Right lobe of liver (tissue), 6 donors: ENCODE results near the gene CEP112. TPM values are rescaled to one million over a fixed set of nuclear protein-coding genes. Genes with fewer than 3 reads are reported as not detected.

Experiments
- ATAC-seq, 4 donors: fragments of 200-7000 bp; cut with Tn5 transposase; one replicate each; pipeline ENCODE4 v1.9.1; 2020; ENCODE audit warnings: mild to moderate bottlenecking in 4 of 4, moderate library complexity in 4 of 4
- DNase-seq, 3 donors: peaks; one replicate each; pipeline ENCODE4 v3.0.0-alpha.2; 2020
- H3K27ac ChIP-seq, 3 donors: fragments of 200-600 bp; one replicate each; pipeline ENCODE4 v1.8.0; 2022
- H3K27me3 ChIP-seq, 2 donors: fragments of 200-600 bp; one replicate each; pipeline ENCODE4 v1.8.0; 2022
- H3K36me3 ChIP-seq, 4 donors: fragments of 200-600 bp; sonication (generic) in 1 of 4; one replicate each; pipeline versions ENCODE4 v1.5.1 to v1.8.0; 2017 to 2022; ENCODE audit warnings: control low read depth in 1 of 4
- H3K4me1 ChIP-seq, 4 donors: fragments of 200-600 bp; sonication (generic) in 1 of 4; one replicate each; pipeline versions ENCODE4 v1.5.1 to v1.8.0; 2017 to 2022; ENCODE audit warnings: control low read depth in 1 of 4
- H3K4me3 ChIP-seq, 3 donors: fragments of 200-600 bp; one replicate each; pipeline ENCODE4 v1.8.0; 2022
- H3K9me3 ChIP-seq, 4 donors: fragments of 200-600 bp; sonication (generic) in 1 of 4; one replicate each; pipeline versions ENCODE4 v1.5.1 to v1.8.0; 2017 to 2022; ENCODE audit warnings: control low read depth in 1 of 4
- POLR2A ChIP-seq: fragments of 450-650 bp; IDR thresholded peaks from one replicate; pipeline ENCODE4 v1.6.1; 2017; ENCODE audit warnings: antibody characterized with exemption, mild to moderate bottlenecking
- WGBS: methylation state at CpG from one replicate; pipeline ENCODE4 v1.1.6; 2018; ENCODE audit warnings: low coverage, low lambda C conversion rate; ENCODE audit not compliant: insufficient coverage; ENCODE audit errors: missing lambda C conversion rate; 5-methylcytosine and 5-hydroxymethylcytosine counted together
- intact Hi-C, 2 donors: fragments of 100-400 bp; cut with DNase I; formaldehyde crosslinking; loops; one replicate each; pipeline versions ENCODE4 v1.11.2 to v1.14.1; 2022
- total RNA-seq, 6 experiments: library from RNA; depleted of rRNA in 2 of 6; stranded (reverse); fragments of >200 nt in 2 of 6; fragmentation: NEBNext Ultra II Directional in 3 of 6; extraction: Animal tissue kit (Norgen Biotek cat#: 25700) in 3 of 6; gene quantifications; one replicate each; pipeline versions ENCODE4 v1.1.0 to v1.2.4, GENCODE V29; 2016 to 2023
- TF ChIP-seq, protein P1 (sequence below), 4 donors: fragments of 200-600 bp in 3 of 4; fragments of 450-650 bp in 1 of 4; IDR thresholded peaks; one replicate each; pipeline versions ENCODE4 v1.5.1 to v1.8.0; 2016 to 2022; ENCODE audit warnings: antibody characterized with exemption in 4 of 4, mild to moderate bottlenecking in 2 of 4
- donor health status: DM: no; HTN: yes; CAD: no.
- donor health status: DM: no; HTN: no; CAD: no.
- donor health status: DM: no; HTN: no; CAD: no.
- donor health status: DM: no; HTN: yes; CAD: no.
- donor health status: DM: no; HTN: yes; CAD: no.

The CEP112 gene
- total RNA-seq, 6 experiments from 2014 or later = 2.2 to 4.6 (median 3.9) TPM

DNA sequence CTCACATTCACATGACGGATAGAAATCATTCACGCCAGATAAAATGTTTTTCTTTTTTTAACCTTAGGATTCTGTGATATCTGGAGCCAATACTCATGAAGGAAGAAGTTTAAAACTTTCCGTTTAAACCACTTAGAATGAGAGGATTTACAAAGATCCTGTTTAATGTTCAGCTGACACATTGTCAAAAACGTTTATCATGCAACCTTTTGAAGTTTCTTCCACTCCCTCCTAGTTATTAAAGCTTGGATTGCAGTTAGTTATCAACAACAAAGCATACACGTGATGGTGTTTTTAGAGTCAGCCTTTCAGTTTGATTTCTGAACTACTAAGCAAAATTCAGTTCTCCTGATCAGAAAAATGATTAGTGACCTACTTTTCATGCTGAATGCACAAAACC is 487.2 kb downstream of the CEP112 start:
- TF ChIP-seq, protein P1, sequence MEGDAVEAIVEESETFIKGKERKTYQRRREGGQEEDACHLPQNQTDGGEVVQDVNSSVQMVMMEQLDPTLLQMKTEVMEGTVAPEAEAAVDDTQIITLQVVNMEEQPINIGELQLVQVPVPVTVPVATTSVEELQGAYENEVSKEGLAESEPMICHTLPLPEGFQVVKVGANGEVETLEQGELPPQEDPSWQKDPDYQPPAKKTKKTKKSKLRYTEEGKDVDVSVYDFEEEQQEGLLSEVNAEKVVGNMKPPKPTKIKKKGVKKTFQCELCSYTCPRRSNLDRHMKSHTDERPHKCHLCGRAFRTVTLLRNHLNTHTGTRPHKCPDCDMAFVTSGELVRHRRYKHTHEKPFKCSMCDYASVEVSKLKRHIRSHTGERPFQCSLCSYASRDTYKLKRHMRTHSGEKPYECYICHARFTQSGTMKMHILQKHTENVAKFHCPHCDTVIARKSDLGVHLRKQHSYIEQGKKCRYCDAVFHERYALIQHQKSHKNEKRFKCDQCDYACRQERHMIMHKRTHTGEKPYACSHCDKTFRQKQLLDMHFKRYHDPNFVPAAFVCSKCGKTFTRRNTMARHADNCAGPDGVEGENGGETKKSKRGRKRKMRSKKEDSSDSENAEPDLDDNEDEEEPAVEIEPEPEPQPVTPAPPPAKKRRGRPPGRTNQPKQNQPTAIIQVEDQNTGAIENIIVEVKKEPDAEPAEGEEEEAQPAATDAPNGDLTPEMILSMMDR (IDR thresholded peaks at IDR 0.05) = no peak
- no peak for TF ChIP-seq POLR2A

DNA sequence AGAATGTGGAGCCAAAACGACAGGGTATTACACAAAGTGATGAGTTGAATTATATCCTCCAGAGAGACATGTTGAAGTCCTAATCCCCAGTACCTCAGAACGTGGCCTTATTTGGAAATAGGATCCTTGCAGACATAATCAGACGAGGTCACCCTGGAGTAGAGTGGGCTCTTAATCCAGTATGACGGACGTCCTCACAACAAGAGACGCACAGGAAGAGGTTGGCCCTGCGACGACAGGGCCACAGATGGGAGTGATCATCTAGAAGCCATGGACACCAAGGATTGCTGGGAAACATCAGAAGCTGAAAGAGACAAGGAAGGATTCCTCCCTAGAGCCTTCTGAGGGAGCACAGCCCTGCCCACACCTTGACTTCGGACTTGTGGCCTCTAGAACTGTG is 488.0 kb downstream of the CEP112 start:
- Histone ChIP-seq H3K4me1 (no peaks in the 10 kb centered on the region), H3K27ac (no peak overlapping the region), H3K27me3 (no peaks in the 10 kb centered on the region), H3K9me3 (no peaks in the 10 kb centered on the region), H3K36me3 (no peaks in the 10 kb centered on the region), H3K4me3 (no peak overlapping the region)
- TF ChIP-seq POLR2A = no peak
- TF ChIP-seq, protein P1 (IDR thresholded peaks at IDR 0.05) = no peak
- intact Hi-C loops = no loop called here
- WGBS = 56% methylated on average over 2 of the region's 9 CpGs
- ATAC-seq = no peak
- no peak for DNase-seq

More for the DNA sequence above, 487.2 kb downstream of the CEP112 start:
- H3K36me3 ChIP-seq = no peaks in the 10 kb centered on the region
- no peaks in the 10 kb centered on the region for H3K27me3 ChIP-seq
- H3K9me3 ChIP-seq = no peaks in the 10 kb centered on the region
- DNase-seq = no peak
- intact Hi-C loops = no loop called here
- H3K4me1 ChIP-seq = no peaks in the 10 kb centered on the region
- WGBS = 62% methylated on average over 5 of the region's 5 CpGs
- H3K4me3 ChIP-seq = no peak overlapping the region
- ATAC-seq = no peak
- no peak overlapping the region for H3K27ac ChIP-seq

DNA sequence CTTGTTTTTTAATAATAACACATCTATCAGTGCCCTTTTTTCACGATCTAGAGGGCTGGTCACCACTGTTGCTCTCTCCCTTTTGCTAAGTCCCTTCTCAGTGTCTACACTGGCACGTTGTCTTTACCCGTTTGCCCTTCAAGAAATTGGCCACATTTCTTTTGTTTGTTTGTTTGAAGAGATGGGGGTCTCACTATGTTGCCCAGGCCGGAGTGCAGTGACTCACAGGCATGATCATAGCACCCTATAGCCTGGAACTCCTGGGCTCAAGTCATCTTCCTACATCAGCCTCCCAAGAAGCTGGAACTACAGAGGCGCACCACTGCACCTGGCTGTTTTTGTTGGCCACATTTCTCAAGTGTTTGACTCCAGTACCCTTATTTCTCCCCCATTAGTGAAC is 492.5 kb downstream of the CEP112 start:
- Histone ChIP-seq H3K4me3 (no peak overlapping the region), H3K27ac (no peak overlapping the region), H3K9me3 (no peaks in the 10 kb centered on the region), H3K4me1 (no peaks in the 10 kb centered on the region), H3K36me3 (no peaks in the 10 kb centered on the region), H3K27me3 (no peaks in the 10 kb centered on the region)
- DNase-seq = no peak
- 57% methylated on average over 3 of the region's 5 CpGs for WGBS
- ATAC-seq = no peak
- intact Hi-C loops = no loop called here
- no peak for TF ChIP-seq POLR2A
- TF ChIP-seq, protein P1 (IDR thresholded peaks at IDR 0.05) = no peak

DNA sequence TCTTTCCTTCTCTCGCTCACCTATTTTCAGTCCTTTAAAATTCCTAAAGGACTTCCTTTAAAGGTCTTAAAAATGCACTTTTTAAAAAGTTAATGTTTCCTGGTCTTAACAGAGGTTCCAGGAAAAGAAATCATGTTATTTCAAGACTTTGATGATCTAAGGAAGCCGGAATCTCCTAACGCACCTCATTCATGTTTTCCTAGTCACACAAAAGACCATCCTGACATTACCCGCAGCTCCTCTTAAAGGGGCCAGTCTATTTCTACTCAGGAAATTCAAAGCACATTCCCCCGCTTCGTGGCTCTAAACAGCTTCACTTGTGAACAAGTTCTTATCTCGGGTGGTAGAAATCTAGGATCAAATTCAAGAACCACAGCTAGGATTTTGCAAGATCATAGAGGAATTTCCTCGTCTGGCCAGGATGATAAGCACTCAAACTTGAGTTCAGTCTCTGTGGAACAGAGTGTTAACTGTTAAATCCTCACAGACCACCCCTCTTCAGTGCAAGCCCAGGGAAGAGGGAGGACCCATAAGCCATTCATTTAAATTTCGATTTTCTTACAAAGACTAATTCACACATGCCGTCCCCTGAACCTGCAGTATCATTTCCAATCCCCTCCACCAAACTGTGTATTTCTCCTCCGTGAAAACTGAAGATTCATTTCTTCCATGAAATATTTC is 493.4 kb downstream of the CEP112 start:
- no peak overlapping the region for H3K4me3 ChIP-seq
- no peaks in the 10 kb centered on the region for H3K9me3 ChIP-seq
- intact Hi-C loops = no loop called here
- no peak overlapping the region for H3K27ac ChIP-seq
- TF ChIP-seq, protein P1 (IDR thresholded peaks at IDR 0.05) = no peak
- TF ChIP-seq POLR2A = no peak
- no peaks in the 10 kb centered on the region for H3K27me3 ChIP-seq
- H3K36me3 ChIP-seq = no peaks in the 10 kb centered on the region
- WGBS = 40% methylated on average over 11 of the region's 11 CpGs
- ATAC-seq = no peak
- DNase-seq = no peak
- H3K4me1 ChIP-seq = no peaks in the 10 kb centered on the region
